H1 (cell line): ENCODE results near the gene KRTAP10-4. TPM values are rescaled to one million over a fixed set of nuclear protein-coding genes. Genes with fewer than 3 reads are reported as not detected.

Experiments
- ASH2L ChIP-seq: fragments of 200-600, 300-600 bp; sonication (generic); IDR thresholded peaks from one replicate; pipeline ENCODE4 v1.7.1; 2017; ENCODE audit warnings: low read length
- BCL11A ChIP-seq, 2 experiments: IDR thresholded peaks; one replicate each; pipeline ENCODE4 v1.6.1; 2011; ENCODE audit warnings: low read depth in 2 of 2, low read length in 2 of 2, mild to moderate bottlenecking in 2 of 2
- EP300 ChIP-seq, 2 experiments: IDR thresholded peaks; 1 replicate in 1 of 2; 2 replicates in 1 of 2; pipeline ENCODE4 v1.6.1; 2011 to 2012; ENCODE audit warnings: low read depth in 2 of 2, low read length in 2 of 2, mild to moderate bottlenecking in 2 of 2, borderline replicate concordance in 1 of 2, inconsistent platforms in 1 of 2, moderate library complexity in 1 of 2
- YY1 ChIP-seq: IDR thresholded peaks from 2 replicates; pipeline ENCODE4 v1.6.1; 2011; ENCODE audit warnings: low read depth, mild to moderate bottlenecking, low read length
- ZNF274 ChIP-seq: IDR thresholded peaks from 2 replicates; pipeline ENCODE4 v1.7.0; 2012; ENCODE audit warnings: low read length, borderline replicate concordance; ENCODE audit errors: extremely low read depth
- polyA plus RNA-seq, 7 experiments: library from polyadenylated mRNA; depleted of rRNA in 3 of 7; stranded (reverse) in 5 of 7; unstranded in 2 of 7; fragments of >200 nt in 5 of 7; fragments of 200-250 nt in 2 of 7; gene quantifications; 1 replicate in 5 of 7; 2 replicates in 1 of 7; 4 replicates in 1 of 7; pipeline versions ENCODE4 v1.2.1 to v1.2.3, GENCODE V29; 2011 to 2013; ENCODE audit warnings: missing spikeins in 2 of 7, mixed read lengths in 2 of 7
- total RNA-seq: library from RNA; stranded (reverse); fragmentation: NEBNext Ultra II Directional; extraction: Animal tissue kit (Norgen Biotek cat#: 25700); gene quantifications from 2 replicates; pipeline ENCODE4 v1.2.1, GENCODE V29; 2021
- TF ChIP-seq, protein P1 (sequence below): IDR thresholded peaks from 2 replicates; pipeline ENCODE4 v1.6.1; 2012; ENCODE audit warnings: inconsistent platforms

Gene KRTAP10-4
- total and polyA plus RNA-seq, 2 of the 8 experiments (the other 6 are each of a cell fraction or from before 2014, with no cell fraction given), result not detected

DNA sequence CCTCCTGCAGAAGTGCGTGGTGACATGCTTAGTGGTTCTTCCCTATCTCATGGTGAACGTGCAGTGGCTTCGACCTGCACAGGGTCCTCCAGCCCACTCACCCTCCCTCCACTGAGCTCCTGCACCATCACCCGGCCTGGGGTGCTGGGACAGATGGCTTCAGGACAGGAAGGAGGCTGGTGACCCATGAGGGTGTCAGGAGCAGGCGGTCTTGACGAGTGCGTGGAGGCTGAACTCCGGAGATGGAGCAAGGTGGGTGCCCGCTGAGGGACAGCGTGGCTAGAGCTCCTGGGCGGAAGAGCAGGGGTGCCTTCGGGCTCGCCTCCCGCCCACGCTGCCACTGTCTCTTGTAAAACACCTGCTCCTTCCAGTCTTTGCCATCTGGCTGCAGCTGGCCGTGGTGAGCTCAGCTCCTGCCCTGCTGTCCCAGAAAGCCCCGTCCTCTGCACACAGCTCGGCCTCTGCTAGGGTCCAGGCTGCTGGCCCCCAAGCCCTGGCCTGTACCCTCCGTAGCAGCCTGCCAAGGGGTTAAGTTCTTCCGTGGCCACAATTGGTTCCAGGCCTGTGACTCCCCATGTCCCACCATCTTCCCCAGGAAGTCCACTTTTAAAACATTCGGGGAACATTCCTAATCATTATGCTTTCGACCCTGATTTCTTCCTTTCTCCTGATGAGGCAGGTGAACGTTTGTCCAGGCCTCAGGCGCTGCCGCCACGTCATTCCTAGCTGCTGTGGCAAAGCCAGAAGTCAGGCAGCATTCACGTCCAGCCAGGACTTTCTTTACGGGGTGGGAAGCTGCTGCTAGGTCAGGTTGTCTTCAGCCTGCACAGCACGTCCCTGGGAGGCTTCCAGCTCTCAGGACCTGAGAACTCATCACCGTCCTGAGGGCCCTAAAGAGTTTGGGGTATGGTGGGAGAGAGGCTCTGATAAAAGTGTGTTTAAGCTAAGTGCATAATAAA lies 41.6 kb upstream of the KRTAP10-4 start (continued):
- TF ChIP-seq, protein P1, sequence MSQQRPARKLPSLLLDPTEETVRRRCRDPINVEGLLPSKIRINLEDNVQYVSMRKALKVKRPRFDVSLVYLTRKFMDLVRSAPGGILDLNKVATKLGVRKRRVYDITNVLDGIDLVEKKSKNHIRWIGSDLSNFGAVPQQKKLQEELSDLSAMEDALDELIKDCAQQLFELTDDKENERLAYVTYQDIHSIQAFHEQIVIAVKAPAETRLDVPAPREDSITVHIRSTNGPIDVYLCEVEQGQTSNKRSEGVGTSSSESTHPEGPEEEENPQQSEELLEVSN, result no peak
- no peak for TF ChIP-seq BCL11A (IDR thresholded peaks at IDR 0.05; ENCODE audit: low read depth in 2 of 2, low read length in 2 of 2)
- TF ChIP-seq YY1, result no peak
- no peak for TF ChIP-seq EP300 (IDR thresholded peaks at IDR 0.05; ENCODE audit: borderline replicate concordance in 1 of 2, low read depth in 2 of 2, low read length in 2 of 2)
- TF ChIP-seq ASH2L, result no peak
- no peak for TF ChIP-seq ZNF274
